ENCODE results near the gene ITPKA. TPM values are rescaled to one million over a fixed set of nuclear protein-coding genes. Genes with fewer than 3 reads are reported as not detected.

Gene ITPKA
- total RNA-seq, 1 experiment from 2014 or later = 6.3 TPM

- no peaks in the 10 kb centered on the region for H3K4me1 ChIP-seq (ENCODE audit: control insufficient read depth, insufficient read depth, low read length)
- H3K27me3 ChIP-seq (ENCODE audit: control insufficient read depth, insufficient read depth, low read length) = no peaks in the 10 kb centered on the region
- ATAC-seq (no peak; the same call in 1 of the 2 replicates), DNase-seq (ENCODE audit: low read depth, low spot score) (no peak)
- no peak overlapping the region for H3K4me3 ChIP-seq (ENCODE audit: low read depth in 2 of 2, low read length in 2 of 2)
- CTCF ChIA-PET = no interaction called here
- no peak overlapping the region for H3K27ac ChIP-seq (ENCODE audit: low read length)
- H3K36me3 ChIP-seq (ENCODE audit: control insufficient read depth, insufficient read depth, low read length) = peaks cover 30% of the 10 kb centered on the region
- no peak for TF ChIP-seq REST (IDR thresholded peaks at IDR 0.05; ENCODE audit: insufficient read depth in 1 of 2, low read depth in 2 of 2, low read length in 1 of 2)
- TF ChIP-seq TCF7L2 (IDR thresholded peaks at IDR 0.05; ENCODE audit: low read depth, low read length) = no peak
- no peak for TF ChIP-seq CTCF (IDR thresholded peaks at IDR 0.05)
- TF ChIP-seq POLR2AphosphoS5 (IDR thresholded peaks at IDR 0.05; ENCODE audit: low read depth, low read length) = no peak
- TF ChIP-seq SIN3A (IDR thresholded peaks at IDR 0.05; ENCODE audit: borderline replicate concordance, insufficient read depth, low read depth, low read length) = no peak
- in situ Hi-C loops (cut with HindIII; ENCODE audit: low pct_unique_long_range_greater_than_20kb, low sequenced_read_pairs) = no loop called here
- BruUV-seq (replicated peaks) = no TSS peak
- POLR2A ChIA-PET = no interaction called here
- intact Hi-C loops (cut with micrococcal nuclease; ENCODE audit: unreplicated experiment) = no loop called here
- H3K9me3 ChIP-seq (ENCODE audit: control insufficient read depth, insufficient read depth, low read depth, low read length) = no peaks in the 10 kb centered on the region
Observed at GRCh38 chr15:41474941-41475340, 18.7 kb upstream of the ITPKA start.

- BruUV-seq (replicated peaks) = no TSS peak
- CTCF ChIA-PET = no interaction called here
- peaks cover 21% of the 10 kb centered on the region for H3K36me3 ChIP-seq (ENCODE audit: control insufficient read depth, insufficient read depth, low read length)
Observed at GRCh38 chr15:41476416-41477048, 17.1 kb upstream of the ITPKA start.

More at GRCh38 chr15:41476416-41477048, 17.1 kb upstream of the ITPKA start:
- POLR2A ChIA-PET = no interaction called here
- Histone ChIP-seq H3K4me3 (ENCODE audit: low read depth in 2 of 2, low read length in 2 of 2) (no peak overlapping the region), H3K4me1 (ENCODE audit: control insufficient read depth, insufficient read depth, low read length) (no peaks in the 10 kb centered on the region), H3K9me3 (ENCODE audit: control insufficient read depth, insufficient read depth, low read depth, low read length) (no peaks in the 10 kb centered on the region), H3K27ac (ENCODE audit: low read length) (no peak overlapping the region; the same call in 1 of the 2 replicates), H3K27me3 (ENCODE audit: control insufficient read depth, insufficient read depth, low read length) (no peaks in the 10 kb centered on the region)
- TF ChIP-seq REST (IDR thresholded peaks at IDR 0.05; ENCODE audit: insufficient read depth in 1 of 2, low read depth in 2 of 2, low read length in 1 of 2) (no peak), SIN3A (IDR thresholded peaks at IDR 0.05; ENCODE audit: borderline replicate concordance, insufficient read depth, low read depth, low read length) (no peak), CTCF (IDR thresholded peaks at IDR 0.05) (no peak), TCF7L2 (IDR thresholded peaks at IDR 0.05; ENCODE audit: low read depth, low read length) (no peak), POLR2AphosphoS5 (IDR thresholded peaks at IDR 0.05; ENCODE audit: low read depth, low read length) (no peak)
- no peak for ATAC-seq
- intact Hi-C loops (cut with micrococcal nuclease; ENCODE audit: unreplicated experiment) = no loop called here
- in situ Hi-C loops (cut with HindIII; ENCODE audit: low pct_unique_long_range_greater_than_20kb, low sequenced_read_pairs) = no loop called here
- DNase-seq (ENCODE audit: low read depth, low spot score) = no peak

All from Panc1 (cell line).